IPS-18a (cell line): ENCODE measurements around the gene MIPOL1.

Experiments
- H3K27ac ChIP-seq: one replicate; pipeline ENCODE4 v1.5.1; 2013; ENCODE audit warnings: low read length
- H3K27me3 ChIP-seq: one replicate; pipeline ENCODE4 v1.6.1; 2013; ENCODE audit warnings: mild to moderate bottlenecking, low read length; ENCODE audit not compliant: control insufficient read depth, insufficient read depth
- H3K36me3 ChIP-seq: one replicate; pipeline ENCODE4 v1.6.1; 2013; ENCODE audit warnings: low read depth, low read length; ENCODE audit not compliant: control insufficient read depth
- H3K4me1 ChIP-seq: one replicate; pipeline ENCODE4 v1.6.1; 2013; ENCODE audit warnings: low read depth, low read length; ENCODE audit not compliant: control insufficient read depth
- H3K4me3 ChIP-seq: one replicate; pipeline ENCODE4 v1.5.1; 2013; ENCODE audit warnings: low read length
- H3K9ac ChIP-seq: one replicate; pipeline ENCODE4 v1.6.1; 2013; ENCODE audit warnings: mild to moderate bottlenecking, low read length, moderate library complexity
- H3K9me3 ChIP-seq: one replicate; pipeline ENCODE4 v1.6.1; 2013; ENCODE audit warnings: low read depth, low read length; ENCODE audit not compliant: control insufficient read depth

MIPOL1 gene

GRCh38 chr14:37599507-37600368, 402.0 kb downstream of the MIPOL1 start:
- H3K36me3 ChIP-seq, result no peaks in the 10 kb centered on the region
- H3K9ac ChIP-seq, result no peak overlapping the region
- H3K27me3 ChIP-seq, result peaks cover 98% of the 10 kb centered on the region
- H3K9me3 ChIP-seq, result no peaks in the 10 kb centered on the region
- no peak overlapping the region for H3K27ac ChIP-seq
- peaks cover 15% of the 10 kb centered on the region for H3K4me1 ChIP-seq
- peak overlapping the region; percentile 49 for H3K4me3 ChIP-seq

DNA sequence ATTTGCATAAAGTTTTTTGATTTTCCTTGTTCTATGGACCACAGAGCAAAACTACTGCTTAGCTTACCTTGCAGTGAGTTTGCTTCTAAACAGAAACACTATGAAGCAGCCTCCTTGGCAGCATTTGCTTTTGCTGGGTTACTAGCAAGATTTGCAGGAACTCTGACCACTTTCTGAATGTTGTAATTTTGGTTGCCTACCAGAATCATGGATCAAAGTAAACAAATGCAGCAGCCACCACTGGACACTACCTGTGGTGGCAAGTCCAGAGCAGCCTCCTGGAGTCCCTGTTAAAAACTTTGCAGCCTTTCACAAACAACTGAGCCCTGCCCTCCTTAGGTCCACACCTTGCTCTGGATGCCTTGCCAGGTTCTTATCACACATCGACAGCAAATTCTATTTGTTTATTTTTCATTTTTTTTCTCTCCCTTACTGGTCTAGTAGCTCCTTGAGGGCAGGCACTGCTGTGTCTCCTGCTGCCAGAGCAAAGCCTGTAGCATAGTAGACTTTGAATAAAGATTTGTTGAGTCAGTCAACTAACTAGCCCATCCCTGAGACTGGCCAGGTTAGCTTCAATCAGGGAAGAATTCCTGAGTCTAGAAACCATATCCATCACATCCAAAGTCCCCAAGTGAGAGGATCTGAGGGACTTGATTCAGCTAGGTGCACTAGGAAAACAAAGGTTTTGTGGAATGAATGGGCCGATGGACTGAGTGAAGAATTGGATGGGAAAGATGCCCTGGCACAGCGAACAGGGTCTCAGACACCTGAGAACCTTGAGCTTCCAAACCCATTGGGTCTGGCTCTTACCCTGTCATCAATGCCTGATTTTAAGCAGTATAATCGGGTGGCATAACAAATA, 403.4 kb downstream of the MIPOL1 start:
- Histone ChIP-seq H3K27me3 (peaks cover 96% of the 10 kb centered on the region), H3K36me3 (no peaks in the 10 kb centered on the region), H3K4me3 (no peak overlapping the region), H3K9ac (no peak overlapping the region), H3K27ac (no peak overlapping the region), H3K9me3 (no peaks in the 10 kb centered on the region), H3K4me1 (peaks cover 15% of the 10 kb centered on the region)

DNA sequence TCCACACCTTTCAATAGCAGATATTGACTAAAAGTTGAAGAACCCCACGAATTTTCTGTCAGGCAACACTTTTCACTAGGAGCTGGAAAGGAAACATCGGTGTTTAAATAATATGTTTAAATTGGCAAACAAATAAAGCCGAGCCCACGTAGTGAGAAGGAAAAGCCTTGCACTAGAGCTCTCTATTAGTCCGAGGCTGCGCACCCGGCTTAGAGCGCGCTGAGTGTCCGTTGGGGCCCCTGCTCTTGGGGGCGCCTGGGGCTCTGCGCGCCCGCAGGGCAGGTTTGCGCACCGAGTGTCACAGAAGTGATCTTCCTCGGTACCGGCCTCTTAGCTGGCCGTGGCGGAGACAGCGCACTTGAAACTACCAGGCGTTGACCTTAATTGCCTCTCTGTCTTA, 404.1 kb downstream of the MIPOL1 start:
- H3K9me3 ChIP-seq, result no peaks in the 10 kb centered on the region
- H3K9ac ChIP-seq, result no peak overlapping the region
- H3K27ac ChIP-seq, result no peak overlapping the region
- H3K4me3 ChIP-seq, result no peak overlapping the region
- peaks cover 88% of the 10 kb centered on the region for H3K27me3 ChIP-seq
- no peaks in the 10 kb centered on the region for H3K36me3 ChIP-seq
- peaks cover 15% of the 10 kb centered on the region for H3K4me1 ChIP-seq
